Measurements from ENCODE around the gene VPS52. TPM values are rescaled to one million over a fixed set of nuclear protein-coding genes. Genes with fewer than 3 reads are reported as not detected.

The VPS52 gene
- polyA plus RNA-seq, 4 donors: 23.8 to 60.3 (median 48.0) TPM

DNA sequence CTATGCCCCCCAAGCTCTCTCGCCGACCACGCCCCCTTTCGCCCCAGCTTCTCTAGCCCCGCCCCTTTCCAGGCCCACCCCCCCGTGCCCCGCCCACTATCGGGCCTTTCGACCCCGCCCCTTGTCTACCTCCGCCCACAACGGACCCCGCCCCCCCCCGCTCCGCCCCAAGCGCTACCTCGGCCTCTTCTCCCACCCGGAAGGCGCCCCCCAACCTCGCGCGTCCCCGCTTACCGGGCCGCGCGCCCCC is 45.7 kb upstream of the VPS52 start:
- FAIRE-seq: no peak
- peak overlapping the region; percentile 51 to 52 (median 51) for H3K4me3 ChIP-seq (ENCODE audit: low read depth in 1 of 3, low read length in 3 of 3)
- H3K4me1 ChIP-seq (ENCODE audit: control insufficient read depth in 3 of 3, insufficient read depth in 2 of 3, low read depth in 1 of 3, low read length in 2 of 3): peaks cover 7 to 33% (median 8%) of the 10 kb centered on the region in 3 donors
- H3K9me3 ChIP-seq (ENCODE audit: control insufficient read depth in 2 of 2, insufficient read depth in 1 of 2, low read depth in 1 of 2, low read length in 1 of 2): no peaks in the 10 kb centered on the region
- 1% methylated on average over 11 to 27 of the region's 27 CpGs for WGBS, 3 donors
- DNase-seq: no peak
- no peaks in the 10 kb centered on the region for H3K27me3 ChIP-seq (ENCODE audit: control insufficient read depth in 3 of 3, insufficient read depth in 3 of 3, low read length in 3 of 3)
- peaks cover 3 to 52% (median 9%) of the 10 kb centered on the region in 3 donors for H3K36me3 ChIP-seq (ENCODE audit: control insufficient read depth in 3 of 3, insufficient read depth in 2 of 3, low read depth in 1 of 3, low read length in 3 of 3)
- no peak overlapping the region for H3K27ac ChIP-seq (ENCODE audit: low read depth in 1 of 3, low read length in 2 of 3)

- Histone ChIP-seq H3K36me3 (ENCODE audit: control insufficient read depth in 3 of 3, insufficient read depth in 2 of 3, low read depth in 1 of 3, low read length in 3 of 3) (peaks cover 3 to 55% (median 9%) of the 10 kb centered on the region in 3 donors), H3K4me3 (ENCODE audit: low read depth in 1 of 3, low read length in 3 of 3) (peak overlapping the region; percentile 6 to 52 (median 51)), H3K27ac (ENCODE audit: low read depth in 1 of 3, low read length in 2 of 3) (peak overlapping the region in 1 of 3 donors; percentile 5), H3K9me3 (ENCODE audit: control insufficient read depth in 2 of 2, insufficient read depth in 1 of 2, low read depth in 1 of 2, low read length in 1 of 2) (no peaks in the 10 kb centered on the region), H3K27me3 (ENCODE audit: control insufficient read depth in 3 of 3, insufficient read depth in 3 of 3, low read length in 3 of 3) (no peaks in the 10 kb centered on the region), H3K4me1 (ENCODE audit: control insufficient read depth in 3 of 3, insufficient read depth in 2 of 3, low read depth in 1 of 3, low read length in 2 of 3) (peaks cover 7 to 37% (median 9%) of the 10 kb centered on the region in 3 donors)
- FAIRE-seq: no peak
- DNase-seq: no peak
- WGBS, 3 donors: 75 to 79% (median 75%) methylated on average over 19 of the region's 19 CpGs
These were observed 45.1 kb upstream of the VPS52 start for GRCh38 chr6:33316603-33317418.

DNA sequence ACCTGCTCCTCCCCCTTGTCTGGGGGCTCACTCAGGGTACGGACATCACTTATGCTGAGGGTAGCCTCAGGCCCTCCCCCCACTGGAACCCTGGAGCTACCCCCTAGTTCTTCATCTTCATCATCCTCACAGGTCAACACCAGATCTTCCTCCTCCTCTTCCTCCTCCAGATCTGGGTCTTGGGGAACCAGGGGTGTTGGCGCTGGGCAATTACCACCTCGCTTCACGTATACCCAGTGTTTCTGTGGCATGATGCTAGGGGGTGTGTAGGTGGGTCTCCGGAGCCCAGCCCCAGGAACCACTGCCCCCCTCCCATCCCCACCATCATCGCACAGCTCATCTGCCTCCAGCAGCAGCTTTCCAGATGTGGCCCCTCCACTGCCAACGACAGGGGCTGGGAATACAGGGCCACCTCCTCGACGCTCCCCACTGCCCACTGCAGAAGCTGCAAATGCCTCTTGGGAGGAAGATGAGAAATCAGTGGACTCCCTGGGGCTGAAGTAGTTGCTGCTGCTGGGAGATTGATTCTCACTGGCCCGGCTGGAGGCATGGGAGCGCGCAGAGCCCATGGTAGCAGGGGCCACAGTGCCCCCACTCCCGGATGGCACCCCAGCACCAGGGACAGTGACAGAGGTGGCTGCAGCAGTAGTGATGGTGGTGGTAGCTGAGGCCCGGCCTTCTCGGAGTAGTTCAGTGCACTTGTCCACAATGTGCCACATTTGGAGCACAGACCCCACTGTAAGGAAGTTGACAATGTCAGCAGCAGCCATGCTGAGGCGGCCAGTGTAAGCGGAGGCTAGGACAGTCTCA is 44.3 kb upstream of the VPS52 start:
- Histone ChIP-seq H3K27ac (ENCODE audit: low read depth in 1 of 3, low read length in 2 of 3) (no peak overlapping the region), H3K27me3 (ENCODE audit: control insufficient read depth in 3 of 3, insufficient read depth in 3 of 3, low read length in 3 of 3) (no peaks in the 10 kb centered on the region), H3K36me3 (ENCODE audit: control insufficient read depth in 3 of 3, insufficient read depth in 2 of 3, low read depth in 1 of 3, low read length in 3 of 3) (peaks cover 3 to 52% (median 10%) of the 10 kb centered on the region in 3 donors), H3K4me3 (ENCODE audit: low read depth in 1 of 3, low read length in 3 of 3) (no peak overlapping the region), H3K4me1 (ENCODE audit: control insufficient read depth in 3 of 3, insufficient read depth in 2 of 3, low read depth in 1 of 3, low read length in 2 of 3) (peaks cover 5 to 40% (median 6%) of the 10 kb centered on the region in 3 donors), H3K9me3 (ENCODE audit: control insufficient read depth in 2 of 2, insufficient read depth in 1 of 2, low read depth in 1 of 2, low read length in 1 of 2) (no peaks in the 10 kb centered on the region)
- WGBS, 3 donors: 90 to 94% (median 92%) methylated on average over 16 to 17 of the region's 17 CpGs
- no peak for DNase-seq
- FAIRE-seq: no peak

GRCh38 chr6:33314943-33315792 is 43.5 kb upstream of the VPS52 start:
- 31 to 40% (median 32%) methylated on average over 40 to 47 of the region's 47 CpGs for WGBS, 3 donors
- FAIRE-seq (no peak), DNase-seq (peak; percentile 76 to 83)
- Histone ChIP-seq H3K4me1 (ENCODE audit: control insufficient read depth in 3 of 3, insufficient read depth in 2 of 3, low read depth in 1 of 3, low read length in 2 of 3) (peaks cover 5 to 40% (median 6%) of the 10 kb centered on the region in 3 donors), H3K36me3 (ENCODE audit: control insufficient read depth in 3 of 3, insufficient read depth in 2 of 3, low read depth in 1 of 3, low read length in 3 of 3) (peaks cover 1 to 51% (median 9%) of the 10 kb centered on the region in 3 donors), H3K27ac (ENCODE audit: low read depth in 1 of 3, low read length in 2 of 3) (peak overlapping the region; percentile 95 to 99 (median 98)), H3K9me3 (ENCODE audit: control insufficient read depth in 2 of 2, insufficient read depth in 1 of 2, low read depth in 1 of 2, low read length in 1 of 2) (no peaks in the 10 kb centered on the region), H3K27me3 (ENCODE audit: control insufficient read depth in 3 of 3, insufficient read depth in 3 of 3, low read length in 3 of 3) (no peaks in the 10 kb centered on the region), H3K4me3 (ENCODE audit: low read depth in 1 of 3, low read length in 3 of 3) (peak overlapping the region in 2 of 3 donors; percentile 93 to 95)

GRCh38 chr6:33314515-33314942 is 42.9 kb upstream of the VPS52 start:
- Histone ChIP-seq H3K36me3 (ENCODE audit: control insufficient read depth in 3 of 3, insufficient read depth in 2 of 3, low read depth in 1 of 3, low read length in 3 of 3) (peaks cover 0 to 50% (median 2%) of the 10 kb centered on the region in 3 donors), H3K9me3 (ENCODE audit: control insufficient read depth in 2 of 2, insufficient read depth in 1 of 2, low read depth in 1 of 2, low read length in 1 of 2) (no peaks in the 10 kb centered on the region), H3K27ac (ENCODE audit: low read depth in 1 of 3, low read length in 2 of 3) (peak overlapping the region; percentile 95 to 99 (median 98)), H3K4me3 (ENCODE audit: low read depth in 1 of 3, low read length in 3 of 3) (peak overlapping the region in 2 of 3 donors; percentile 93 to 95), H3K27me3 (ENCODE audit: control insufficient read depth in 3 of 3, insufficient read depth in 3 of 3, low read length in 3 of 3) (no peaks in the 10 kb centered on the region), H3K4me1 (ENCODE audit: control insufficient read depth in 3 of 3, insufficient read depth in 2 of 3, low read depth in 1 of 3, low read length in 2 of 3) (peaks cover 5 to 40% (median 6%) of the 10 kb centered on the region in 3 donors)
- FAIRE-seq (no peak), DNase-seq (peak; percentile 85 to 88)
- 2 to 3% (median 3%) methylated on average over 10 of the region's 10 CpGs for WGBS, 3 donors

DNA sequence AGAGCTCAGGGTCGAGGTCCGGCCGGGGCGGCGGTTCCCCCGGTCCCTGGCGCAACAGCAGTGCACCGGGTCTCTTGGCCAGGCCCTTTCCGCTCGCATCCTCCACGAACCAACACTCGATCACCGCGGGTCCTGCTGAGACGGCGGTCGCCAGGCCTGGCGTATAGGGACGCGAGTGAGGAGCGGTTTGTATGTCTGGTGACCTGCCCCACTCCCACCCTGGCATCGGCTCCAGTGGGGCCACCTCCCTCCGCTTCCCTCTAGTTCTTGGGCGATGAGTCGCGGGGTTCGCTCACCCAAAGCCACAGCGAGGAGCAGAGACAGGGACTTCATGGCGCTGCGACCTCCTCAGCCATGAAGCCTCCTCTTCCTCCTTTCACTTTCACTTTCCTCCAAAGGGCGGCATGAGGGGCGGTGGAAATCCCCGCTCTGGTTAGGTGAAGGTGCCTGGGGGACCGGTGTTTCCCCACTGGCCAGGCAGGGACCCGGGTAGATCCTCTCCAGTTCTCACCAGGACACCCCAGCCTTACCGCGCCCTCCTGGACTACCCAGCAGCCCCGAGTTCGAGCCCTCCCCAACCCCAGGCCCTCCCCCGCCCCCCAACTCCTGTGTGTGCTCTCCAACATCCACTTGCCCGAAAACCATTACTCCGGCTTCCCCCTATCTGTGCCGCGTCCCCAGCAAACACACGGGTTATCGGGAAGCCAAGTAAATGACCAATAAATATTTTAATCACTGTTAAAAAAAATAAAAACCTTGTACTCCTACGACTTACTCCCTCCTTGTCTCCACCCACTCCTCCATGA is 42.2 kb upstream of the VPS52 start, which contains the start of gene TAPBP:
TSS of gene TAPBP (minus strand) at position 370 of the 806 bp plus-strand sequence. CDS start at position 333, 37 bp downstream.
- H3K9me3 ChIP-seq (ENCODE audit: control insufficient read depth in 2 of 2, insufficient read depth in 1 of 2, low read depth in 1 of 2, low read length in 1 of 2): no peaks in the 10 kb centered on the region
- 0% methylated on average over 41 to 47 of the region's 47 CpGs for WGBS, 3 donors
- peaks cover 0 to 49% (median 2%) of the 10 kb centered on the region in 3 donors for H3K36me3 ChIP-seq (ENCODE audit: control insufficient read depth in 3 of 3, insufficient read depth in 2 of 3, low read depth in 1 of 3, low read length in 3 of 3)
- H3K4me3 ChIP-seq (ENCODE audit: low read depth in 1 of 3, low read length in 3 of 3): peak within 1 kb of the TSS; percentile 76 to 95 (median 93)
- FAIRE-seq (no peak), DNase-seq (peak; percentile 77 to 88)
- peaks cover 5 to 35% (median 6%) of the 10 kb centered on the region in 3 donors for H3K4me1 ChIP-seq (ENCODE audit: control insufficient read depth in 3 of 3, insufficient read depth in 2 of 3, low read depth in 1 of 3, low read length in 2 of 3)
- H3K27ac ChIP-seq (ENCODE audit: low read depth in 1 of 3, low read length in 2 of 3): peak within 1 kb of the TSS; percentile 95 to 99 (median 98)
- H3K27me3 ChIP-seq (ENCODE audit: control insufficient read depth in 3 of 3, insufficient read depth in 3 of 3, low read length in 3 of 3): no peaks in the 10 kb centered on the region

DNA sequence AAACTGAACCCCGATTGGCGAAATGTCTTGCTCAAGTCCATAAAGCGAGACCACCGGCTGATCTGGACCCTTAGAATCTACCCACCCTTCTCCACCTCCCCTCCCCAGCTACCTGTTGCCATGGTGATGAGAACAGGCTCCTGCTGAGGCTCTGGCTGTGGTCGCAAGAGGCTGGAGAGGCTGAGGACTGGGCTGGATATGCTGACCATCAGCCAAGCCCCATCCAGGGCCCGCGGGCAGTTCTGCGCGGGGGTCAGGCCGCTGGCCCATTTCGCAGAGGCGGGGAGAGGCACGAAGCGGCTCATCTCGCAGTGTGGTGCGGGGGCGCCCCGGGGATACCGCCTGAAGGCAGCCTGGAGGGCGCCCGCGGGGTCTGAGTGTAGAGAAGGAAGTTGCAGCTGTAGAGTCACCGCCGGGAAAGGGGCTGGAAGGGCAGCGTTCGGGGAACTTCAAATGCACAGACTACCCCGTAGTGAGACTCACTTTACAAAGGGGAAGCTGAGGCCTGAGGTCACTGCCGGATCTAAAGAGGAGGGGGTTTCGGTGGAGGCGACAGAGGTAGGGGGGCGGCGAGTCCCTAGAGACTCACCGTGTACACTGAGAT is 41.5 kb upstream of the VPS52 start:
- peak; percentile 47 to 83 for DNase-seq
- Histone ChIP-seq H3K4me3 (ENCODE audit: low read depth in 1 of 3, low read length in 3 of 3) (peak overlapping the region; percentile 76 to 95 (median 93)), H3K9me3 (ENCODE audit: control insufficient read depth in 2 of 2, insufficient read depth in 1 of 2, low read depth in 1 of 2, low read length in 1 of 2) (no peaks in the 10 kb centered on the region), H3K36me3 (ENCODE audit: control insufficient read depth in 3 of 3, insufficient read depth in 2 of 3, low read depth in 1 of 3, low read length in 3 of 3) (peaks cover 0 to 48% (median 2%) of the 10 kb centered on the region in 3 donors), H3K4me1 (ENCODE audit: control insufficient read depth in 3 of 3, insufficient read depth in 2 of 3, low read depth in 1 of 3, low read length in 2 of 3) (peaks cover 3 to 29% (median 6%) of the 10 kb centered on the region in 3 donors), H3K27me3 (ENCODE audit: control insufficient read depth in 3 of 3, insufficient read depth in 3 of 3, low read length in 3 of 3) (no peaks in the 10 kb centered on the region), H3K27ac (ENCODE audit: low read depth in 1 of 3, low read length in 2 of 3) (peak overlapping the region; percentile 95 to 99 (median 98))
- 0 to 1% (median 1%) methylated on average over 28 to 33 of the region's 33 CpGs for WGBS, 3 donors
- no peak for FAIRE-seq

All from small intestine (tissue), 7 donors.